Activated CD4-positive, alpha-beta T cell treated with anti-CD3 and anti-CD28 coated beads, Interleukin-2, Interleukin-4, amounts not matched to agents 100 ng/mL and 50 ng/mL, durations not matched to agents 16 hours and 8 hours (primary cell): Measurements from ENCODE around the gene EIF3B.
"Not testable (repeated sequence)": the region's sequence is repeated elsewhere in the genome, so short reads cannot be mapped to it uniquely, and the experiment has no call there.

ENCODE experiments used
- DNase-seq: peaks from one replicate; pipeline ENCODE4 v3.0.0-alpha.2; 2020; ENCODE audit warnings: low spot score

The EIF3B gene

GRCh38 chr7:2403014-2403717 lies 48.5 kb downstream of the EIF3B start, which contains the start of gene CHST12:
Gene CHST12, plus strand, starts transcription at chr7:2403611. Its CDS starts 29,029 bp downstream, at chr7:2432640.
- peak; percentile 93 for DNase-seq

- DNase-seq = no peak
Measured at GRCh38 chr7:2403718-2404648, 49.4 kb downstream of the EIF3B start.

- DNase-seq = no peak
Measured at GRCh38 chr7:2404714-2405119, 50.1 kb downstream of the EIF3B start.

GRCh38 chr7:2405201-2405600 lies 50.6 kb downstream of the EIF3B start:
- no peak for DNase-seq

- DNase-seq = peak; percentile 88
Measured at GRCh38 chr7:2405601-2406345, 51.1 kb downstream of the EIF3B start.

GRCh38 chr7:2409745-2410414 lies 55.3 kb downstream of the EIF3B start:
- DNase-seq = no peak

GRCh38 chr7:2411049-2411448 lies 56.4 kb downstream of the EIF3B start:
- no peak for DNase-seq

- DNase-seq = no peak
Measured at GRCh38 chr7:2411815-2412586, 57.4 kb downstream of the EIF3B start.

GRCh38 chr7:2412587-2413201 lies 58.1 kb downstream of the EIF3B start:
- DNase-seq = no peak

GRCh38 chr7:2416063-2416462 lies 61.4 kb downstream of the EIF3B start:
- DNase-seq = no peak

- DNase-seq = no peak
Measured at GRCh38 chr7:2416650-2417049, 62.0 kb downstream of the EIF3B start.

GRCh38 chr7:2417178-2417577 lies 62.6 kb downstream of the EIF3B start:
- DNase-seq = not testable (repeated sequence)

- DNase-seq = no peak
Measured at GRCh38 chr7:2417981-2418481, 63.4 kb downstream of the EIF3B start.

- DNase-seq = peak; percentile 31
Measured at GRCh38 chr7:2420216-2420933, 65.7 kb downstream of the EIF3B start.

GRCh38 chr7:2421943-2422310 lies 67.3 kb downstream of the EIF3B start:
- no peak for DNase-seq

GRCh38 chr7:2425749-2426148 lies 71.1 kb downstream of the EIF3B start:
- DNase-seq = no peak
